GM18951 (cell line): ENCODE results near the gene HDGFL3.
"Not testable (repeated sequence)": the region's sequence is repeated elsewhere in the genome, so short reads cannot be mapped to it uniquely, and the experiment has no call there.

ENCODE experiments used
- POLR2A ChIP-seq: IDR thresholded peaks from 4 replicates; pipeline ENCODE4 v1.6.1; 2011; ENCODE audit warnings: mild to moderate bottlenecking; ENCODE audit not compliant: insufficient read length, insufficient read depth; ENCODE audit errors: extremely low read depth
- in situ Hi-C: fragments of 300-500 bp; cut with MboI; formaldehyde crosslinking; loops from one replicate; pipeline ENCODE4 v1.12.0; 2022; ENCODE audit warnings: low sequenced_read_pairs, mixed read lengths, inconsistent platforms; ENCODE audit not compliant: unreplicated experiment

The HDGFL3 gene

DNA sequence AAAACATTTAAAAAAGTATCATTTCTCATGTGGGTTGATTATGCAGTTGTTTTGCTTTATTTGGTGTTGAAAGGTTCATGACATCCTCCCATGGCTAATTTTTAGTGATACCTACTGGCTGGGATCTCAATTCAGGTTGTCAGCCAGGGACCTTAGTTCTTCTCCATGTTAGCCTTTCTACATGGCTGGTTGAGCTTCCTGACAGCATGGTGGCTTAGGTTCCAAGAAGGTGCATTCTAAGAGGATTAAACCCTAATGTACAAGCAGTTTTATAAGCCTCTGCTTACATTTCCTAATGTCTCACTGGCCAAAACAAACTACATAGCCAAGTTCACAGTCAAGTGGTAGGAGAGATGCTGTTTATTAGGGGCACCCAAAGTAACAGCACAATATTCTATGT is 109.5 kb downstream of the HDGFL3 start:
- in situ Hi-C loops = no loop called here
- TF ChIP-seq POLR2A = no peak

DNA sequence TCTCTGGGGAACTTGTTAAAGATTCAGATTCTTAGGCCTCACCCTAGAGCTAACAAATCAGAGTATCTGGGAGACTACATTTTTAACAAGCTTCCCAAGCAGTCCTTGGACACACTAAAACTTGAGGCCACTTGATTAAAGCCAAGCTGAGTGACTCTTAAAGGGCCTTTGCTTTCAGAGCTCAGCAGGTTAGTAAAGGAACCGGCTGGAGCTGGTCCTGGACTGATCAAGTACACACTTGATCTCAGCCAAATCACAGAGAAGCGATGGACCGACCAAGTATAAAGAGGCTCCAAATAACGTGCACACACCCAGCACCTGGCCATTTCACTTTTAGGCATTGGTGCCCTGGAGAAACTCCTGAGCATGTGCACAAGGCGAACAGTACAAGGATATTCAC is 113.0 kb downstream of the HDGFL3 start:
- TF ChIP-seq POLR2A = no peak
- in situ Hi-C loops = no loop called here

DNA sequence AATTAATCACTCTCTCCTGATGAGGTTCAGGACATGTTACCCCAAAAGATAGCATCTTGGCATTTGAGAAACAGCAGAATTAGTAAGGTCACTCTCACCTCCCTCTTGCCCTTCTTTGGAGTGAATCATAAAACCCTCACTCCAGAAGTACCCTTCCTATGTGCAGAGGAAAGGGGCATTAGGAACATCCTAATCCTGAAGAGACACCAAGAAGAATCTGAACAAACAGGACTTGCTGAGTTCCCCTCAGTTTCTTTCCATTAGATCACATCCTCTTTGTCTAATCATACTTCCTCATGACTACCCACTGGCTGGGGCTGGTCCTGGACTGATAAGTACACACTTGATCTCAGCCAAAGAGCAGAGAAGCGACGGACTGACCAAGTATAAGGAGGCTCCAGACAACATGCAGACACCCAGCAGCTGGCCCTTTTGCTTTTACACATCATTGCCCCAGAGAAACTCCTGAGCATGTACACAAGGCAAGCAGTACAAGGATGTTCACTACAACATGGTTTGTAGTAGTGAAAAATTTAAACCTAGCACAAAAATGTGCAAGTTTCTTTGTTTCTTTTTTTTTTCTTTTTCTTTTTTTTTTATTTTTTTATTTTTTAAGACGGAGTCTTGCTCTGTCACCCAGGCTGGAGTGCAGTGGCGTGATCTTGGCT is 115.2 kb downstream of the HDGFL3 start:
- TF ChIP-seq POLR2A = no peak
- in situ Hi-C loops = no loop called here

DNA sequence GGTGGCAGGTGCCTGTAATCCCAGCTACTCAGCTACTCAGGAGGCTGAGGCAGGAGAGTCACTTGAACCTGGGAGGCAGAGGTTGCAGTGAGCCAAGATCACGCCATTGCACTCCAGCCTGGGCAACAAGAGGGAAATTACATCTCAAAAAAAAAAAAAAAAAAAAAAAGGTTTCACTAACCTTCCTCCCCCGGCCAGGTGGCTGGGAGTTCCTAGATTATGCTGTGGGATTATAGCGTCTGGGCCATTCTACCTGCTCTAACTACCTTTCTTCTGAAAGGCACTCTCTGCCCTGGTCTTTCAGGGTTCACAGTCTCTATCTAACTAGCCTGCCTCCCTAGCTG is 115.7 kb downstream of the HDGFL3 start:
- in situ Hi-C loops = not testable (repeated sequence)

DNA sequence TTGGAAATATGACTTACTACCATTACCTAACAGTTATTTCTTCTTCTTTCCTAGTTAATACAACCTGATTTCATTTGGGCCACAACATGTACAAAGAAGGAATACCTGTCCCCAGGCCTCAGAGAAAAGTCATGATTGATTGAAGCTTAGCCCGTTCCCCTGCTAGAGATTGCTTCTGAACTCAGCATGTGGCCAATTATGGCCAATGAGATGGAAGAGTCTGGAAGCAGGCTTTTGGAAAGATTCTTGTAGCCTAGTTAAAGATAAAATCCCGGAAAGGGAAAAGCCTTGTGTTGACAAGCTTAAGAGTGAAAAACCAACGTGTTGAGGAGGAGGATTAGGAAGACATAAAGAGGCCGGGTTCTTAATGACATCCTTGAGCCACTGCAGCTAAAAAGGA is 117.2 kb downstream of the HDGFL3 start:
- in situ Hi-C loops = no loop called here
- no peak for TF ChIP-seq POLR2A

DNA sequence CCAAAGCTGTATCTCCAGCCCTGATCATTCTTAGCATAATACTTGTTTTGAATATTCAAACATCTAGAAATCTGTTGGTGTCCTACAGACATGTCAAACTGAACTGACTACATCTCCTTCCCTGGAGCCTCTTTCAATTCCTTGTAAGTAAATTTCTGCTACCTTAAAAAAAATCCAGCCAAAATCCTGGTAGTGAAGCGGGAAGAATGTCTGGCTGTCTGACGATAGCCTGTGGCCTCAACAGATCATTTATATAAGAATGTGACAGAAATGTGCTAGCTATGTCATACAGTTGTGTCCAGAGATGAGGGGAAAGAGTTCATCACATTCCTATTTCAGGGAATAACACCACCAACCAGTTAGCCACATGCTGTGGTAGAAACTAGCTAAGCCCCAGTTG is 118.7 kb downstream of the HDGFL3 start:
- in situ Hi-C loops = no loop called here
- TF ChIP-seq POLR2A = no peak

DNA sequence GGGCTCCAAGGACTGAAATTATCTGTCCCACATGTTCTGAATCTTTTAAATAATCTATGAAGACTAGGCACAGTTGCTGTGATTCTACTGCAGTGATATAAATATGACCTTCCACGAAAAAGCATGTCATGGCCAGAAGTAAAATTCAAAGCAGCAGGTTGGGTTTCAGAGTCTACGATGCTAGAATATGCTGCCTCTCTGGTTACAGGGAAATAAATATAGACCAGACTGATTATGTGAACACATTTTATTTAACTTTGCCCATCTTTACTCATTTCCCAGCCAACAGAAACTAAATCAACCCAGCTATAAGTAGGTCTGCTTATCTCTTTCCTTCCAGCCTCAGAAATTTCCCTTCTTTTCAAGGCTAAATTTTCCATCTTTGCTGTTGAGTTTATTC is 120.0 kb downstream of the HDGFL3 start:
- TF ChIP-seq POLR2A = no peak
- in situ Hi-C loops = no loop called here

DNA sequence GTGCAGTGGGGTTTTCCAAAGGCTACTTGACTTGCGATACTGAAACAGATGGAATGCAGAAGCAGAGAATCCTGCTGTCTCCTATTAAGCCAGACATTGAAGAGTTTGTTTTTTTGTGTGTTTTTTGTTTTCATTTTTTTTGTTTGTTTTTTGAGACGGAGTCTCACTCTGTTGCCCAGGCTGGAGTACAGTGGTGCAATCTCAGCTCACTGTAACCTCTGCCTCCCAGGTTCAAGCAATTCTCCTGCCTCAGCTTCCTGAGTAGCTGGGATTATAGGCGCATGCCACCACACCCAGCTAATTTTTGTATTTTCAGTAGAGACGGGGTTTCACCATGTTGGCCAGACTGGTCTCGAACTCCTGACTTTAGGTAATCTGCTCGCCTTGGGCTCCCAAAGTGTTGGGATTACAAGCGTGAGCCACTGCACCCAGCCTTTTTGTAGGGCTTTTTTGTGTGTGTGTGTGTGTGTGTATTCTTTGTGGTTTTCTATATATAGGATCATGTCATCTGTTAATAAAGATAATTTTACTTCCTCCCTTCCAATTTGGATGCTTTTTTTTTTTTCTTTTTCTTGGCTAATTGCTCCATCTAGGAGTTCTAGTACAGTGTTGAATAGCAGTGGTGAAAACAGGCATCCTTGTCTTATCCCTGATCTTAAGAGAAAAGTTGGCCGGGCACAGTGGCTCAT is 121.6 kb downstream of the HDGFL3 start:
- in situ Hi-C loops = not testable (repeated sequence)

DNA sequence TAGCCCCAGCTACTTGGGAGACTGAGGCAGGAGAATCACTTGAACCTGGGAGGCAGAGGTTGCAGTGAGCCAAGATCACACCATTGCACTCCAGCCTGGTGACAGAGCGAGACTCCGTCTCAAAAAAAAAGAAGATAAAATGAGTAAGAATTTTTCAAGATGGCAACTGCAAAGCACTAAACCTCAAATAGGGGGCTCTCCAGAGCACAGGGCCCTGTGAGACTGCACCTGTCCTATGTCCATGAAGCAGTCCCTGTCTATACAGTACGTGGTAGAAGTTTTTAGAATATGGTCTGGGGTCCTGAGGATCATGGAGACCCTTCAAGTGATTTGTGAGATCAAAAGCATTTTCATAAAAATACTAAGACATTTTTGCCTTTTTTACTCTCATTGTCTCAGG is 122.2 kb downstream of the HDGFL3 start:
- in situ Hi-C loops = not testable (repeated sequence)

DNA sequence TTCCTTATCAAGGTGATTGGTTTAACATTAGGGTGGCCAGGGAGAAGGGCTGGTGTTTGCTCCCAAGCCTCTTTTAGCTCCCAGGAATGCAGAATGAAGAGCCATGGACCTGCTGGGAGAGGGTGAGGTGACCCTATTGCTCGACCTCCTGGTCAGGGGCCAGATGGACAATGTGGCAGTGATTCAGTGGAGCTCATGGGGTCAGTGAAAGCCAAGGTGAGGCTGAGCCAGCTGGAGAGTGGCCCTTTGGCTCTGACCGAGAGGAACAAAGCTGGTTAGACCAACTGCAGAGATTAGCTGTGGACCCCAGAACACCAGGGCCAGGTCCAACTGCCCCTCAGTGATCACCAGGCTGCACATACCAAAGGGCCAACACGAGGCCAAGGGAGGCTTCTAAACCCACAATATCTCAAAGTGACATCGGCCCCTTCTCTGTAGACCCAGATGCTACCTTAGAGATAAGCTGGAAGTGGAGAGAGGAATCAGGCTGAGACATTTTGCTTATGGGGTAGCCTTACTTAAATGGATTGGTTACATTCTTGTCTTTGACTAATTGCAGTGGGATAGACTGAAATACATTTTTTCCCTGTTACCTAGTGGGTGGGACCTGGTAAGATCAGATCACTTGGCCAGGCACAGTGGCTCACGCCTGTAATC is 124.8 kb downstream of the HDGFL3 start:
- no peak for TF ChIP-seq POLR2A

DNA sequence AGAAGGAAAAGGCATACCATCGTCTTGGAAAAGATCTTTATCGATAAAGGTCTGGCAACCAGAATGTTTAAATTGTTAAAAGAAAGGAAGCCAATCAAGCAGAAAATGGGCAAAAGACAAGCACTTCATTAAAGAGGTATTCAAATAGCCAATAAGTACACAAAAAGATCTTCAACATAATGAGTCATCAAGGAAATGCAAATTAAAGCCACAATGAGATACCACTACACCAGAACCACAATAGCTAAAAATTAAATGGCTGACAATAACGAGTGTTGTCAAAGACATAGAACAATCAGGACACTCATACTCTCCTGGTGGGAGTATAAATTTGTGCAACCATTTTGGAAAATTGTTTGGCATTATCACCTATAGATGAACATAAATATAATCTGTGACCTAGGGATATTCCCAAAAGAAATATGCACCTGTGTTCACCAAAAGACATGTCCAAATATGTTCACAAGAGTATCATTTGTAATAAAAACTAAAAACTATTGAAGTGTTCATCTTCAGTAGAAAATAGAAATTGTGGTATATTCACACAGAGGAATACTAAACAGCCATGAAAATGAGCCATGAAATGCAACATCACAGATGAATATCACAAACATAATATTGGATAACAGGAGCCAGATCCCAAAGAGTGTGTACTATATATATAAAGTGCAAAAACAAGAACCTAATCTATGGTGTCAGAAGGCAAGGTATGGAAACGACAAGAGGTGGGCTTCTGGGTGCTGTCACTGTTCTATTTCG is 126.2 kb downstream of the HDGFL3 start:
- in situ Hi-C loops = no loop called here

More for the DNA sequence above, 124.8 kb downstream of the HDGFL3 start:
- in situ Hi-C loops = no loop called here

DNA sequence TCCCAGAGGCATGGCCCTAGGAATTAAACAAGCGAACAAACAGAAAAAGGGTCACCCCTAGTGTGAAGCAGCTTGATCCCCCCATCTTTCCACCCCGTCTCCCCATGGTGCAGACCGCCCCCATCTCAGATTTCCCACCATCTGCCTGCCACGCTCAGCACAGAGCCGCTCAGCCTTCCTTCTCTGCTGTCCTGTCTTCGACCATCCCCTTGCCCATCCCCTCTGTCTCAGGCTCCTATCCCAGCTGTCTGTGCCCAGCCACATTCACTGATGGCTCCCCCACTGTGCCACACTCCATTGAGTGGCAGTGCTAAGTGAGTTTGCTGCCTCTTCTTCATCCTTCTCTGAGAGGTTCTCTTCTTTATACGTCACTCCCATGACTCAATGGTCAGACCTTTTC is 128.9 kb downstream of the HDGFL3 start:
- TF ChIP-seq POLR2A = no peak
- in situ Hi-C loops = no loop called here

More for the DNA sequence above, 126.2 kb downstream of the HDGFL3 start:
- no peak for TF ChIP-seq POLR2A
